ENCODE data around the gene PLIN3. TPM values are rescaled to one million over a fixed set of nuclear protein-coding genes. Genes with fewer than 3 reads are reported as not detected.
"Not testable (repeated sequence)": the region's sequence is repeated elsewhere in the genome, so short reads cannot be mapped to it uniquely, and the experiment has no call there.

PLIN3 gene
- total RNA-seq, 1 donor from 2014 or later: 29.0 TPM

DNA sequence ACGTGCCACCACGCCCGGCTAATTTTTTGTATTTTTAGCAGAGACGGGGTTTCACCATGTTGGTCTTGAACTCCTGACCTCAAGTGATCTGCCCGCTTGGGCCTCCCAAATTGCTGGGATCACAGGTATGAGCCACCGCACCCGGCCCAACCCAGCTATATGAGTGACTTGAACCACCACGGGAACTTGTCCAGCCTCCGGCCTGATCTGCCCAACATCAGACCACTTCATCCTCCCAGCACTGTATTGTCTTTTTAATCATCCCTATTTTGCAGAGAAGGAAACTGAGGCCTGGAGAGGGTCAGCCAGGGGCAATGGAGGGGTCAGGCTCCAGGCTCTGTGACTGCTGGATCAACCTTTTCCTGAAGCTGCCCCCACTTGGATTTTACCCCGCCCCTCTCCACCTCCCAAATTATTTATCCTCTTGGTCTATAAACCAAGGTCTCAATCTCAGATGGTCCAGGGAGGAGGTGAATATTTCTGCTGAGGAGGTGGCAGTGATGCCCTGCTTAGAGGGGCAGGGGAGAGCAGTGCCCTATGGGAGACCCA is 893 bp upstream of the PLIN3 start:
- DNase-seq (no peak), ATAC-seq (ENCODE audit: low read depth) (no peak)
- TF ChIP-seq, protein P1, sequence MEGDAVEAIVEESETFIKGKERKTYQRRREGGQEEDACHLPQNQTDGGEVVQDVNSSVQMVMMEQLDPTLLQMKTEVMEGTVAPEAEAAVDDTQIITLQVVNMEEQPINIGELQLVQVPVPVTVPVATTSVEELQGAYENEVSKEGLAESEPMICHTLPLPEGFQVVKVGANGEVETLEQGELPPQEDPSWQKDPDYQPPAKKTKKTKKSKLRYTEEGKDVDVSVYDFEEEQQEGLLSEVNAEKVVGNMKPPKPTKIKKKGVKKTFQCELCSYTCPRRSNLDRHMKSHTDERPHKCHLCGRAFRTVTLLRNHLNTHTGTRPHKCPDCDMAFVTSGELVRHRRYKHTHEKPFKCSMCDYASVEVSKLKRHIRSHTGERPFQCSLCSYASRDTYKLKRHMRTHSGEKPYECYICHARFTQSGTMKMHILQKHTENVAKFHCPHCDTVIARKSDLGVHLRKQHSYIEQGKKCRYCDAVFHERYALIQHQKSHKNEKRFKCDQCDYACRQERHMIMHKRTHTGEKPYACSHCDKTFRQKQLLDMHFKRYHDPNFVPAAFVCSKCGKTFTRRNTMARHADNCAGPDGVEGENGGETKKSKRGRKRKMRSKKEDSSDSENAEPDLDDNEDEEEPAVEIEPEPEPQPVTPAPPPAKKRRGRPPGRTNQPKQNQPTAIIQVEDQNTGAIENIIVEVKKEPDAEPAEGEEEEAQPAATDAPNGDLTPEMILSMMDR (IDR thresholded peaks at IDR 0.05): no peak
- intact Hi-C loops (cut with micrococcal nuclease): no loop called here
- H3K4me1 Mint-ChIP-seq: peaks cover 29% of the 10 kb centered on the region
- H3K9me3 Mint-ChIP-seq: no peaks in the 10 kb centered on the region
- ChIA-PET CTCF (interaction anchor here (1.3 to 7.7 kb wide), 4 partner anchors 10 to 163 kb away, joined by 4 to 89 read pairs (median 12); no protein-coding TSS in a partner anchor), POLR2A (interaction anchor here (1.1 to 2.7 kb wide), 4 partner anchors 44 to 100 kb away, joined by 5 to 13 read pairs (median 13); partner anchors contain the start of gene KDM4B)
- H3K27ac Mint-ChIP-seq: peak overlapping the region; percentile 69
- H3K4me3 Mint-ChIP-seq: peak overlapping the region; percentile 85
- H3K36me3 Mint-ChIP-seq (ENCODE audit: low read depth): no peaks in the 10 kb centered on the region
- H3K27me3 Mint-ChIP-seq: no peaks in the 10 kb centered on the region

DNA sequence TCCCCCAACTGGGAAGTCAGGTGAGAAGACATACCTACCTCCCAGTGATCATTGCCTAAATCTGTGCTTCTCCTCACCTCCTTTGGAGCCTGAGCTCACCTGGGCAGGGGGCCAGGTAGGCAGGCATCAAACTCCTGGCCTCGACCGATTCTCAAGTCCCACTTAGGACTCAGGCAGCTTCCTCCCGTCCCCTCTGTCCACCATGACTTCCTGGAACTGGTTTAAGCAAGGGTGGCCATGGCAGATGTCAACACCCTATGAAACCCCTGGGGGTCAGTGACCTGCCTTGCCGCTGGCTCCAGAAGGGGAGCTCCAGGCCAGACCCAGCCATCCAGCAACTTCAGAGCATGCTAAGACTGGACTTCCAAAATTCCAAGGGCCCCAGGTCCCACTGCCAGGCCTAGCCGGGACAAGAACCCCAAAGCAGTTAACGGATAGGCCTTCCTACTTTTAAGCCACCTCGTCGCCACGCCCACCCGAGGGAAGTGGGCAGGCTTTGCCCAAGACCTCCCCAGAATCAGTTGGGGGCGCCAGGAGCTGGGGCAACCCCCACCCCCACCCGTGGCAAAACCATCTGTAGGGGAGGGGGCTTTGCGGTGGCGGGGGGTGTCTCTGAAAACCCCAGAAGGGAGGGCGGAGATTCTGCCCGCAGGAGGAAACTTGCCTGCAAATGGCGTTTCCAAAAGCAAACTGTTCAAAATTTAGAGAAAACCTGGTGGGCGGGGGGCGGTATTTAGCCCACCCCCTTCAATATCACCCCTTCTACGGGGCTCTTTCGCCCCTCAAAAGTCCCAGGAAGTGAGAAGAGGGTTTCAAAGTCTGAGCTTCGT is 657 bp downstream of the PLIN3 start:
- no peaks in the 10 kb centered on the region for H3K9me3 Mint-ChIP-seq
- no peaks in the 10 kb centered on the region for H3K27me3 Mint-ChIP-seq
- ChIA-PET POLR2A (interaction anchor here (0.6 to 2.7 kb wide), 10 partner anchors 9 to 164 kb away, joined by 3 to 14 read pairs (median 4); partner anchors contain the start of genes FEM1A, KDM4B and TICAM1), CTCF (interaction anchor here (0.9 to 4.2 kb wide), 4 partner anchors 45 to 166 kb away, joined by 3 to 25 read pairs (median 12); partner anchors contain the start of gene FEM1A)
- H3K4me1 Mint-ChIP-seq: peaks cover 34% of the 10 kb centered on the region
- DNase-seq: peak; percentile 47
- peak overlapping the region; percentile 56 for H3K27ac Mint-ChIP-seq
- no peak for ATAC-seq (ENCODE audit: low read depth)
- H3K36me3 Mint-ChIP-seq (ENCODE audit: low read depth): peaks cover 3% of the 10 kb centered on the region
- H3K4me3 Mint-ChIP-seq: peak overlapping the region; percentile 85
- TF ChIP-seq, protein P1 (IDR thresholded peaks at IDR 0.05): no peak
- intact Hi-C loops (cut with micrococcal nuclease): loop anchor here (2.0 kb wide), 2 partner anchors 38 to 102 kb away; partner anchors contain the start of gene KDM4B

DNA sequence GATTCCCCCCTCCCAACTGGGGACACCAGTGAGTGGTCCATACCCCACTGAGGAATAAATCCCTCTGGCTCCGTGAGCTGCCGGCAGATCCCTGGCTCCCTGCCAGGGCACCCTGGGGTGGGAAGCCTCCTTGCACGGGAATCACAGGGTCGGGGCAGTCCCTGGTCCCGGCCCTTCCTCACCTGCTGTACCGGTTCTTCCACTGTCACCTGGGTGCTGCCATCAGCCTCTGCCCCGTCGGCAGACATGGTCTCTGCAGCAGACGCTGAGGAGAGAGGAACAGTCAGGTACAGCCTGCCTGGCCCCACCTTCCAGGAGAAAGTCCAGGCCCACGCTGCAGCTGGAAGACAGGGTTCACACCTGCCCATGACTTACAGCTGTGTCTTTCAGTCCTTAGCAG is 6.3 kb downstream of the PLIN3 start:
- DNase-seq (no peak), ATAC-seq (ENCODE audit: low read depth) (no peak)
- no peaks in the 10 kb centered on the region for H3K27me3 Mint-ChIP-seq
- no peak overlapping the region for H3K4me3 Mint-ChIP-seq
- CTCF ChIA-PET: no interaction called here
- no peak overlapping the region for H3K27ac Mint-ChIP-seq
- TF ChIP-seq, protein P1 (IDR thresholded peaks at IDR 0.05): no peak
- peaks cover 32% of the 10 kb centered on the region for H3K36me3 Mint-ChIP-seq (ENCODE audit: low read depth)
- POLR2A ChIA-PET: interaction anchor here (0.6 kb wide), 1 partner anchor 9 kb away, joined by 3 read pairs; no protein-coding TSS in a partner anchor
- peaks cover 19% of the 10 kb centered on the region for H3K4me1 Mint-ChIP-seq
- no peaks in the 10 kb centered on the region for H3K9me3 Mint-ChIP-seq
- intact Hi-C loops (cut with micrococcal nuclease): no loop called here

DNA sequence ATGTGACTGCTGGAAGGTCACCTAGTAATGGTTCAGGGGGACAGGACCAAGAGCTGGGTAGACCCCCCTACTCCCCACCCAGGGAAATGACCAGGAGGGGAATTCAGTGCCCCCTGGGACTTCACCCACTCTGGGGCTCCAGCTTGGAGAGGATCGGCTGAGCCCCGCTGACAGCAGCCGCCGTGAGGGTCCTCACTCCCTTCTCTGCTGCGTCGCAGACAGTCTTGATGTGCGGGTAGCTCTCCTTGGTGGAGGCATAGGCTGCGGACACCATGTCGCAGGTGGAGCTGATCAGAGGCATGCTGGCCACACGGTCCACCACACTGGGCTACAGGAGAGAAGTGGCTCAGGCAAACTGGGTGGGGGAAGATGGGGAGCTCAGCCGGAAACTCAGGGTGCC is 7.8 kb downstream of the PLIN3 start:
- no peak for DNase-seq
- H3K27ac Mint-ChIP-seq: no peak overlapping the region
- H3K9me3 Mint-ChIP-seq: no peaks in the 10 kb centered on the region
- peaks cover 18% of the 10 kb centered on the region for H3K4me1 Mint-ChIP-seq
- ATAC-seq (ENCODE audit: low read depth): no peak
- H3K27me3 Mint-ChIP-seq: no peaks in the 10 kb centered on the region
- H3K4me3 Mint-ChIP-seq: no peak overlapping the region
- TF ChIP-seq, protein P1 (IDR thresholded peaks at IDR 0.05): no peak
- CTCF ChIA-PET: interaction anchor here (1.9 kb wide), 1 partner anchor 50 kb away, joined by 6 read pairs; no protein-coding TSS in a partner anchor
- POLR2A ChIA-PET: interaction anchor here (0.6 kb wide), 1 partner anchor 1905 kb away, joined by 11 read pairs; no protein-coding TSS in a partner anchor
- H3K36me3 Mint-ChIP-seq (ENCODE audit: low read depth): peaks cover 42% of the 10 kb centered on the region
- intact Hi-C loops (cut with micrococcal nuclease): no loop called here

DNA sequence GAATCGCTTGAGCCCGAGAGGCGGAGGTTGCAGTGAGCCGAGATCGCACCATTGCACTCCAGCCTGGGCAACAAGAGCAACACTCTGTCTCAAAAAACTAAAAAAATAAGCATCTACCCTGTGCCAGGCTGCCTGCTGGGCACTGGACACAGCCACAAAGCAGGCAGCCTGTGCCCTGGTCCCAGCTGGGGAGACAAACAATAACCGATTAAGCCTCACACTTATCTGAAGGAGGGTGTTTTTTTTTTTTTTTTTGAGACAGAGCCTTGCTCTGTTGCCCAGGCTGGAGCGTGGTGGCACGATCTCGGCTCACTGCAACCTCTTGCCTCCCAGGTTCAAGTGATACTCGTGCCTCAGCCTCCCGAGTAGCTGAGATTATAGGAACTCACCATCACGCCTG is 11.0 kb downstream of the PLIN3 start:
- ATAC-seq (ENCODE audit: low read depth); H3K27me3 Mint-ChIP-seq; H3K4me3 Mint-ChIP-seq; intact Hi-C loops (cut with micrococcal nuclease); H3K27ac Mint-ChIP-seq; H3K9me3 Mint-ChIP-seq; POLR2A ChIA-PET; H3K4me1 Mint-ChIP-seq; DNase-seq: not testable (repeated sequence)
- peaks cover 49% of the 10 kb centered on the region for H3K36me3 Mint-ChIP-seq (ENCODE audit: low read depth)
- CTCF ChIA-PET: interaction anchor here (10.7 kb wide), 1 partner anchor 46 kb away, joined by 292 read pairs; no protein-coding TSS in a partner anchor

DNA sequence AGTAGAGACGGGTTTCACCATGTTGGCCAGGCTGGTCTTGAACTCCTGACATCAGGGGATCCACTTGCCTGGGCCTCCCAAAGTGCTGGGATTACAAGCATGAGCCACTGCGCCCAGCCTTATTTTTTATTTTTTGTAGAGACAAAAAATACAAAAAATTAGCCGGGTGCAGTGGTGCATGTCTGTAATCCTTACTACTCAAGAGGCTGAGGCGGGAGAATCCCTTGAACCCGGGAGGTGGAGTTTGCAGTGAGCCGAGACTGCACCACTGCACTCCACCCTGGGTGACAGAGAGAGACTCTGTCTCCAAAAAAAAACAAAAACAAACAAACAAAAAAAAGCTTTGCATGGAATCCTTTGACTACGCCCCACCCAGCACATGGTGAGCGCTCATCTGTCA is 14.0 kb downstream of the PLIN3 start:
- DNase-seq: not testable (repeated sequence)

More for the DNA sequence above, 14.0 kb downstream of the PLIN3 start:
- H3K27me3 Mint-ChIP-seq; ATAC-seq (ENCODE audit: low read depth); H3K27ac Mint-ChIP-seq; H3K4me3 Mint-ChIP-seq; H3K9me3 Mint-ChIP-seq: not testable (repeated sequence)
- POLR2A ChIA-PET: interaction anchor here (0.9 to 1.5 kb wide), 2 partner anchors 13 to 45 kb away, joined by 3 to 5 read pairs; partner anchors contain the start of gene PLIN3
- intact Hi-C loops (cut with micrococcal nuclease): loop anchor here (5.0 kb wide), 1 partner anchor 121 kb away; no protein-coding TSS in a partner anchor
- Mint-ChIP-seq H3K36me3 (ENCODE audit: low read depth) (peaks cover 32% of the 10 kb centered on the region), H3K4me1 (peaks cover 14% of the 10 kb centered on the region)
- CTCF ChIA-PET: interaction anchor here (0.6 to 10.7 kb wide), 5 partner anchors 9 to 310 kb away, joined by 3 to 292 read pairs (median 3); no protein-coding TSS in a partner anchor
